GM21786 (cell line): ENCODE results near the gene STK24.
A peak's percentile ranks its signal among the peaks of the same experiment; 100 is the strongest.

ENCODE experiments used
- ATAC-seq: cut with Tn5 transposase; IDR thresholded peaks from one replicate; pipeline ENCODE4 v1.9.1; 2021; ENCODE audit not compliant: unreplicated experiment

The STK24 gene

GRCh38 chr13:98454389-98454881 is 122.5 kb downstream of the STK24 start:
- ATAC-seq, result no peak

DNA sequence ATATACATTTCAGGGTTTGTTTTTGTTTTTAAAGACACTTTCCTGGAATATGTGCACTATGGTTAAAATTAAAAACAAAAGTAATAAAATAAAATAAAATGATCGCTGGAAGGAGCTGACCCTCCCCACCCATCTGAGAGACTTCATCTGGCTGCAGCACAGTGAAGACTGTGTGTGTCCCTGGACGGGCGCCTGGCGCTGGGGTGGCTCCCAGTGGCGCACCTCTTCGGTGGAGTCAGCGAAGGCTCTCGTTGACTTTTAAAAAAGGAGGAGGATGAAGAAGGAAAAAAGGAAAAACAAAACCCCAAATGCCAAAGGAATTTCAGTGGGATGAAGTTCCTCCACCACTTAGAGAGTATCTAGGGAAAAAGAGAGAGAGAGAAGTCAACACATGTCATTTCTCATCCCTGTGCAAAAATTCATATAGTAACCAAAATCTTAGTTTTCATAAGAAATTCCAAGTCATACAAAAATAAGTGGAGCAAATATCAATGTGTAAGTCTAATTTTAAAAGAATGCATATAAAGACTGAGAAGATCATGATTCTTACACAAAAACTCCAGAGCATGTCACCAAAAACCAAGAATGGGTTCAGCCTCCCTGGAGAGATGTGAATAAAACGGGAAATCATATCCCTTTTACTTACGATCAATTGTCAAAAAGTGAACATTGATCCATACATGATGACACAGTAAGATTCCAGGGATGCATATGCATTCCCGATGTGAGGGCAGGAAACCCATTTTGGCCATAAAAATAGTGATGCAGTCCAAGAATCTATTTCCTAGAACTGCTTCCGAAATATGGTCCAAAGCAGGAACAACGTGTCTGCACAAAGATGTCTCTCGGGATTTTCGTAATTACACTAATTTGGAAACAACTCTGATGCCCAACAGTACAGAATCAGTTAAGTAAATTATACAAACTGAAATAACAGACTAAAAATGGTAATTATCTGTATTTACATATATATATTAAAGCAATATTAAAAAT is 123.8 kb downstream of the STK24 start:
- ATAC-seq, result no peak

DNA sequence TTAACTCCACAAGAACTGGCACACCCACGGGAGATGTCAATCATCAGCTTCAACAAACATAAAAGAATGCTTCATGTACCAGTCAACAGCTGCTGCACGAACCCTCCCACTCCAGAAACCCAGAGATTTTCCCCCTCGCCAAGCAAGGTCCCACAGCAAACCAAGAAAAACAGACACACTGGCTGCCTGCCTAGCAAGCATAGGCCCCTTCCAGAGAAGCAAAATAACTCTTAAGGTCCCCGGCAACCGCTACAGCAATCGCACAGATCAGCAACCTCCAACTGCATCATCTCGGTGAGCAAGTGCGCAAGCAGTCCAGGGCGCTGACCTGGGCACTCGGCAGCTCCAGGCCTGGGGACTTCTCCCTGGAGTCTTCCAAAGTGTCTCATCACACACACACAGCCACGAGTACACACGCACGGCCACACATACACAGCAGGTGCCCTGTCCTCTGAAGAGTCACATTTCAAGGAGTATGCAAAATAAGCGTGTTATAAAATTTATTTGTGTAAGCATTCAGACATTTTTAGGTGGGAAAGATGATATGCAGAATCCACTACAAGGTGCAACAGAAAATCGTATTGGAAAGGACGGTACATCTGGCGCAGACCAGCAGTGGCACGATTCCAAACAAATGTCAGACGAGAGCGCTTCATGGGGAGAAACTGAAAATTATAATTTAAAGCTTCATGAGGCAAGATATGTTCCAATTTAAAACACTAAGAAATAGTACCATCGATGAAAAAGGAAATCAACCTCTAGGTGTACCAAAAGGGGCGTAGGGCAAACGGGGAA is 125.0 kb downstream of the STK24 start:
- no peak for ATAC-seq

GRCh38 chr13:98450539-98451111 is 126.3 kb downstream of the STK24 start:
- no peak for ATAC-seq

GRCh38 chr13:98450026-98450425 is 126.9 kb downstream of the STK24 start:
- ATAC-seq, result no peak

DNA sequence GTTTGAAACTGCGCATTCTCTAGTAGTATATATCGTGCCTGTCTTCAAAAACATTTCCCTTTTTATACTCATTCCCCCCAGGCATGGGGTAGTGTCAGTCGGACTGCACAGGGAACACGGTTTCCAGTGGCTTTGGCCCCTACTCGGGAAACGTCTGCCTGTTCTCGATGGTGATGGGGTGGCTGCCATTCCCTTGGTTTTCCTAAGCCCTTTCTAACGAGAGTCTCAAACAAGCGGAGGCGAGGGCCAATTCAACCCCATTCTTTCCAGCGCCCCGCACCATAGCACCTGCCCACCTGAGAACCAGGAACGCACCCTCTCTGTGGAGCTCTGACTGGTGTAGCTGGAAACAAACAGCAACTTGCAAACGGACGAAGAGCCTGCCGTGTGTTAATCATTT is 127.6 kb downstream of the STK24 start:
- ATAC-seq, result no peak

DNA sequence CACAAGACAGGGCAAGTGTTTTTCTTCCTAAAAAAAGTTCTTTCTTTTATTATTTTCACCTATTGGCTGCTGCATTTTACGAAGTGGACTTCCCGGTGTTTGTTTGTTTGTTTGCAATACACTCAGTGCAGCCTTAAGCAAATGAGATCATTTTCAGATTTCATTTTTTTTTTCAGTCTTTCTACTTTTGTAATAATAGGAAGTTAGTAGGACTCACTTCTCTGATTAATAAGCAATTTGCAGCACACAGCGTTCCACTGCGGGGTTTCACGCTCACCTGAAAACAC is 128.3 kb downstream of the STK24 start:
- ATAC-seq, result no peak

- ATAC-seq, result no peak
Observed at GRCh38 chr13:98447881-98448641, 128.8 kb downstream of the STK24 start.

- ATAC-seq, result no peak
Observed at GRCh38 chr13:98447130-98447529, 129.8 kb downstream of the STK24 start.

DNA sequence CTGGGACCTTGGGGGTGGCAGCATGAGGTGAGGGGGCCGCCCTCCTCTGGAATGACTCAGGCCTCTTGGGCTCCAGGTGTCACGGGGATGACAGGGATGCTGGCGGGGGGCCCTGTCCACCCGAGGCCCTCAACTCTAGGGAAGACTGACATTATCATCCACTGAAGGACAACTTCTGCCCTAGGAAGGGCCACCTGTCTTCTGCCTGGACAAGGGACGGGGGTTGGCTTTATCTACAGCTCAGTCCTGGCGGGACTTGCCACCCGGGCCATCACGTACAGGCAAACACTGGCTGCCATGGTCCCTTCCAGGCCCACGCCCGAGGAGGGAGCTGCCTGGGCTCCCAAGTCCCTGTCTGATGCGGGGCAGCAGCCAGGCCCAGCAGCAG is 130.7 kb downstream of the STK24 start:
- no peak for ATAC-seq

DNA sequence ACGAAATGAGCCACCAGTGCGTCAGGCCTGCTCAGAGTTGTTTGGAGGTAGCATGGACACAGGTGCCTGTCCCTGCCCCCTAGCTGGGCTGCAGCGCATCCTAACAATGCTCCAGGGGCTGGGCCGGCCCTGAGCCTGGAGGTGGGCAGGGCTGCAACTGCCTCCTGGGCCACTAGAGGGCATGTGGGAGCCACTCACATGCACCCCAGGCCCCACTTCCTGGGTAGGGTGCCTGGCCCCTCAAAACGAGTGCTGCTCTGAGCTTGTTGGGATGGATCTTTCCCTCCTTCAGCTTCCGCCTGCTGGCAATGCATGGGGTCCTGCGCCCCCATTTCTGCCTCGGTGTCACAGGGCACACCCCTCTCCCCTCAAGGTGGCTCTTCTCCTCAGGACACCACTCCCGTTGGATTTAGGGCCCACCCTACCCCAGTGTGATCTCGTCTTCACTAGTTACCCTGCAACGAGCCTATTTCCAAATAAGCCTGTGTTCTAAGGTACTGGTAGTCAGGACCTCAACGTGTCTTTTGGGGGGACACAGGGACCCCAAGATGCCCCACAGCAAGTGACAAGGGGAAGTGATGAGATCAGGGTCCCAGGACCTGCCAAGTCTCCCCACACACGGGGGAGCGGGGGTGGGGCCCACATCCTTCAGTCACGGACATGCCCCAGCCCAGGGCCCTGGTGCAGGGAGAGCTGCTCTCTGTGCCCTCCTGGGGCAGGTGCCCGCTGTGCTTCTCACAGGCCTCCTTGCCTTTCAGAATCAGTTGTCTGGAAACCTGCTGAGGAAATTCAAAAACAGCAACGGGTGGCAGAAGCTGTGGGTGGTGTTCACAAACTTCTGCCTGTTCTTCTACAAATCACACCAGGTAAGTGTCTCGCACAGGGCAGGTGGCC is 131.3 kb downstream of the STK24 start:
- peak; percentile 84 for ATAC-seq

DNA sequence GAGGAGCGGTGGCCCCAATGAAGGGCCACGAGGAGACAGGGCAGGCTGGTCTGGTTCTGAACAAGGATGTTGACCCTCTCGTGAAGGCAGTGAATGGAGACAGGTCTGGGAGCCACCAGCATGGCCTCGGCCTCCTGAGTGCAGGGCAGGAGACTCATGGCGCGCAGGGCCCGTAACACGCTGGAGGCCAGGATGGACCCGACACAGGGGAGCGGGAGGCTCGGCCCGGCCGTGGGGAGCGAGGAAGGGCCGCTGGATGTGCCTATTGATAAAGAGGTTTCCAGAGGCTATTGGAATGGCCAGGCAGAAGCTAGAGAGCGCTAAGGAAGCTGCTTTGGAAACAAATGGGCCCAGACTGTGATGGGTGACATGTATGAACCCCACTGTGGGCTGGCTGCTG is 132.5 kb downstream of the STK24 start:
- ATAC-seq, result no peak

DNA sequence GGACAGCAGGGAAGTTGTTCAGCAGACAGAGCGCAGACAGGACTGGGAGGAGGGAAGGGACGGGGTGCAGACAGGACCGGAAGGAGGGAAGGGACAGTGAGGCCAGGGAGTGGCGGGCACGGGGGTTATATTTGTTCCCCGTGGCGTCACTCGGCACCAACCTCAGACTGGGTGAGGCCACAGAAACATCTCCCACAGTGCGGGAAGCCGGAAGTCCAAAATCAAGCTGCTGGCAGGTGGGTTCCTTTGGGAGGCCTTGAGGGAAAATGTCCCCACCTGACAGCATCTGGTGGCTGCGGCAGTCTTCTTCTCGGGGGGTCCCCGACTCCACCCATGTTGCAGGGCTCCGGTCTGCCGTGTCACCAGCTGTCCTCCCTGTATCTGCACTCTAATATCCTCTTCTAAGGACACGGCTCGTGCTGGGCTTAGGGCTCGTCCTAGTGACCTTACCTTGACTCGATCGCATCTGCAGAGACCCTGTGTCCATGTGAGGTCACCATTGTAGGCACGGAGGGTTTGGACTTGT is 133.0 kb downstream of the STK24 start:
- no peak for ATAC-seq

GRCh38 chr13:98443329-98443728 is 133.6 kb downstream of the STK24 start:
- no peak for ATAC-seq

- ATAC-seq, result no peak
Observed at GRCh38 chr13:98442391-98443230, 134.3 kb downstream of the STK24 start.

DNA sequence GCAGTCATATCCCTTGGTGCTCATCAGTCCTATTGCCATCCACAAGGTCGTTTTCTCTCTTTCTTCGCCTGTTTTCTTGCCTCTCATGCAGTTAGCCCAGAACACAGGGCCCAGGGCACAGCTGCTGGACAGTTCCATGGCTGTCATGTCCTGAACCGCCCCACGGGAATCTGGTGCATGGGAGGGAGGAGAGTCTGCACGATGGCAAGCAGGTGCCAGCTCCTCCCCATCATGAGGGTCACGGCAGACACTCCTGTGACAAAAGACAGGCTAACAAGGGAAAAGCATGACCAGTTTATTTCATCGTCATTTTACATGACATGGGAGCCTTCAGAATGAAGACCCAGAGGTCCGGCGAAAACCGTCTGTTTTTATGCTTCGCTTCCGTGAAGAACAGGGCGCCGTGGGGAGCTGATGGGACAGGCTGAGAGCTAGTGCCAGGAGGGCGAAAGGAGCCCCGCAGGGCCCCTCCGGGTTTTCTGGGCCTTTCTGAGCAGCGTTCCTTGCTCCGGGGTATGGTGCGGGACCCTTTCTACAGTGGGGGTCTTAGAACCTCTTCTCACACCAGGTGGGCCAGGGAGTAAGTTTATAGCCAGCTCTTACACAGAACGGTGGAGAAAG is 135.7 kb downstream of the STK24 start:
- no peak for ATAC-seq

GRCh38 chr13:98440390-98441055 is 136.4 kb downstream of the STK24 start:
- ATAC-seq, result no peak

GRCh38 chr13:98439896-98440295 is 137.0 kb downstream of the STK24 start:
- ATAC-seq, result no peak
